Measurements from ENCODE around the gene COA1.

- TF ChIP-seq CTCF (IDR thresholded peaks at IDR 0.05; ENCODE audit: low read depth, low read length) (no peak), EZH2phosphoT487 (IDR thresholded peaks at IDR 0.05; ENCODE audit: low read depth) (no peak)
Observed at GRCh38 chr7:43647673-43648472, 81.5 kb downstream of the COA1 start.
